WTC11 (cell line): ENCODE measurements around the gene CRAT. TPM values are rescaled to one million over a fixed set of nuclear protein-coding genes. Genes with fewer than 3 reads are reported as not detected.

Experiments used
- ATAC-seq: fragments of 200-7000 bp; cut with Tn5 transposase; 2 replicates; pipeline ENCODE4 v1.10.0; 2021; ENCODE audit warnings: mild to moderate bottlenecking, moderate library complexity
- CTCF ChIA-PET: fragments of 300-600 bp; sonication (Branson Sonifier 250); formaldehyde crosslinking; loops from one replicate; lab custom pipeline; 2021; ENCODE audit warnings: antibody characterized with exemption; lab: Charles Lee
- POLR2A ChIA-PET: fragments of 350-600 bp; sonication (Branson Sonifier 250); formaldehyde crosslinking; loops from one replicate; lab custom pipeline; 2021; ENCODE audit warnings: antibody characterized with exemption; lab: Charles Lee
- DNase-seq: peaks from one replicate; pipeline ENCODE4 v3.0.0; 2021; ENCODE audit warnings: low spot score
- H3K27ac Mint-ChIP-seq: 2 replicates; pipeline ENCODE4 v1.8.0; 2021; ENCODE audit warnings: mixed read lengths
- H3K27me3 Mint-ChIP-seq: 2 replicates; pipeline ENCODE4 v1.8.0; 2021; ENCODE audit warnings: low read depth, mild to moderate bottlenecking, moderate library complexity, mixed read lengths
- H3K36me3 Mint-ChIP-seq: 2 replicates; pipeline ENCODE4 v1.8.0; 2021; ENCODE audit warnings: mixed read lengths
- H3K4me1 Mint-ChIP-seq: 2 replicates; pipeline ENCODE4 v1.8.0; 2022; ENCODE audit warnings: mixed read lengths
- H3K4me3 Mint-ChIP-seq: 2 replicates; pipeline ENCODE4 v1.8.0; 2021; ENCODE audit warnings: mild to moderate bottlenecking, moderate library complexity, mixed read lengths
- H3K9me3 Mint-ChIP-seq: 2 replicates; pipeline ENCODE4 v1.8.0; 2021; ENCODE audit warnings: mixed read lengths
- ATF1 ChIP-seq: sonication (generic); formaldehyde crosslinking; IDR thresholded peaks from 2 replicates; pipeline ENCODE4 v1.8.1; 2023; ENCODE audit warnings: mild to moderate bottlenecking, moderate library complexity, missing genetic modification reagents
- CBFB ChIP-seq: sonication (generic); formaldehyde crosslinking; IDR thresholded peaks from 2 replicates; pipeline ENCODE4 v1.8.1; 2022; ENCODE audit warnings: mild to moderate bottlenecking, low read depth, missing genetic modification reagents
- CTCF ChIP-seq: fragments of 200-600 bp; IDR thresholded peaks from 2 replicates; pipeline ENCODE4 v1.8.0; 2022; ENCODE audit warnings: antibody characterized with exemption
- ETV6 ChIP-seq: sonication (generic); formaldehyde crosslinking; IDR thresholded peaks from 2 replicates; pipeline ENCODE4 v1.8.1; 2022; ENCODE audit warnings: mild to moderate bottlenecking, missing genetic modification reagents
- FOXP1 ChIP-seq: sonication (generic); formaldehyde crosslinking; IDR thresholded peaks from 2 replicates; pipeline ENCODE4 v1.8.0; 2022; ENCODE audit warnings: missing genetic modification reagents, mild to moderate bottlenecking, moderate library complexity, borderline replicate concordance
- GRHL2 ChIP-seq: fragments of 250-450 bp; sonication (Bioruptor Pico); IDR thresholded peaks from 2 replicates; pipeline ENCODE4 v1.8.0; 2022; ENCODE audit warnings: mild to moderate bottlenecking, moderate library complexity; ENCODE audit not compliant: insufficient replicate concordance, severe bottlenecking
- JAZF1 ChIP-seq: fragments of 250-450 bp; sonication (Bioruptor Pico); IDR thresholded peaks from 2 replicates; pipeline ENCODE4 v1.9.0; 2021; ENCODE audit warnings: moderate library complexity, mild to moderate bottlenecking, inconsistent platforms
- KAT7 ChIP-seq: sonication (generic); formaldehyde crosslinking; IDR thresholded peaks from 2 replicates; pipeline ENCODE4 v1.8.1; 2023; ENCODE audit warnings: missing genetic modification reagents, mild to moderate bottlenecking, borderline replicate concordance
- NR1H2 ChIP-seq: sonication (generic); formaldehyde crosslinking; IDR thresholded peaks from 2 replicates; pipeline ENCODE4 v1.9.0; 2021; ENCODE audit warnings: mild to moderate bottlenecking, moderate library complexity, missing genetic modification reagents
- RORB ChIP-seq: fragments of 250-450 bp; sonication (Bioruptor Pico); IDR thresholded peaks from 2 replicates; pipeline ENCODE4 v1.9.0; 2021; ENCODE audit warnings: mild to moderate bottlenecking
- TP53 ChIP-seq: sonication (generic); formaldehyde crosslinking; IDR thresholded peaks from 2 replicates; pipeline ENCODE4 v1.8.1; 2023; ENCODE audit warnings: mild to moderate bottlenecking, missing genetic modification reagents
- USF2 ChIP-seq: sonication (generic); formaldehyde crosslinking; IDR thresholded peaks from 2 replicates; pipeline ENCODE4 v1.8.1; 2023; ENCODE audit warnings: mild to moderate bottlenecking, missing genetic modification reagents, moderate library complexity
- ZBTB21 ChIP-seq: sonication (generic); formaldehyde crosslinking; IDR thresholded peaks from 2 replicates; pipeline ENCODE4 v1.8.1; 2023; ENCODE audit warnings: mild to moderate bottlenecking, missing genetic modification reagents, borderline replicate concordance
- ZNF138 ChIP-seq: sonication (generic); formaldehyde crosslinking; conservative IDR thresholded peaks from 2 replicates; pipeline ENCODE4 v1.8.1; 2022; ENCODE audit warnings: mild to moderate bottlenecking, moderate library complexity, missing genetic modification reagents
- ZNF219 ChIP-seq: sonication (generic); formaldehyde crosslinking; IDR thresholded peaks from 2 replicates; pipeline ENCODE4 v1.8.0; 2023; ENCODE audit warnings: missing genetic modification reagents, mild to moderate bottlenecking, borderline replicate concordance
- ZNF671 ChIP-seq: fragments of 250-450 bp; sonication (Bioruptor Pico); IDR thresholded peaks from 2 replicates; pipeline ENCODE4 v1.8.0; 2021; ENCODE audit warnings: mild to moderate bottlenecking
- total RNA-seq: library from RNA; stranded (reverse); gene quantifications from 3 replicates; pipeline ENCODE4 v1.2.3, GENCODE V29; 2021
- TF ChIP-seq, protein P1 (sequence below): sonication (generic); formaldehyde crosslinking; IDR thresholded peaks from 2 replicates; pipeline ENCODE4 v1.8.1; 2022; ENCODE audit warnings: low read depth, missing genetic modification reagents, borderline replicate concordance
- TF ChIP-seq, protein P2 (sequence below): sonication (generic); formaldehyde crosslinking; IDR thresholded peaks from 2 replicates; pipeline ENCODE4 v1.8.1; 2023; ENCODE audit warnings: mild to moderate bottlenecking, missing genetic modification reagents, moderate library complexity
- TF ChIP-seq, protein P3 (sequence below): sonication (generic); formaldehyde crosslinking; IDR thresholded peaks from 2 replicates; pipeline ENCODE4 v1.8.0; 2022; ENCODE audit warnings: mild to moderate bottlenecking, missing genetic modification reagents

The CRAT gene
- total RNA-seq, 1 experiment from 2014 or later: 17.2 TPM

DNA sequence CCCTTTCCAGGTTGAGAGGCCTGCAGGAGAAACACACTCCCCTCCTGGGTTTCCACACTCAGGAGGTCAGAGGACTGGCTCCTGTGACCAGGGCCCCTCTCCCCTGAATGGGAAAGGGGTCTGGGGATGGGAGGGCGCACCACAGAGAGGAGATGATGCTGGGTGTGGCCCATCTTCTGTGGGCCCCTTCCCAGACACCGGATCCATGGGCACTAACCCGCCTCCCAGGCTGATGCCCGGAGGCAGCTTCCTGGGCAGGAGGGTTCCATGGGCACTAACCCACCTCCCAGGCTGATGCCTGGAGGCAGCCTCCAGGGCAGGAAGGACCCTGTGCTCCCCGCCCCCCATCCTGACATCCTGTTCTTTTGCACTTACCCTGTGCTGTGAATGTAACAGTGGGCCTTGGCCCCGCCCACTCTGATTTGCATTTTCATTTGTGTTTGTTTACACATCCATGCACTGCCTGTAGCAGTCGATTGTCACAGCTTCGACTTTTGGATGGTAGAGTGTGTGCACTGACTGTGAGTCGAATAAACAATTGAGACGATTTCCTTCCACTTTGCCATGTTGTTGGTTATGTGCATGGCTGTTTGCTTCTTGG lies 39.0 kb downstream of the CRAT start (continued):
- peak; percentile 18; the same call in 1 of the 2 replicates for TF ChIP-seq FOXP1 (CRISPR knock-in tag)
- no peak for TF ChIP-seq ETV6 (CRISPR knock-in tag)
- no peak for TF ChIP-seq ZNF219 (CRISPR knock-in tag)
- no peak for TF ChIP-seq JAZF1 (CRISPR knock-in tag)
- TF ChIP-seq ZNF138: no peak

DNA sequence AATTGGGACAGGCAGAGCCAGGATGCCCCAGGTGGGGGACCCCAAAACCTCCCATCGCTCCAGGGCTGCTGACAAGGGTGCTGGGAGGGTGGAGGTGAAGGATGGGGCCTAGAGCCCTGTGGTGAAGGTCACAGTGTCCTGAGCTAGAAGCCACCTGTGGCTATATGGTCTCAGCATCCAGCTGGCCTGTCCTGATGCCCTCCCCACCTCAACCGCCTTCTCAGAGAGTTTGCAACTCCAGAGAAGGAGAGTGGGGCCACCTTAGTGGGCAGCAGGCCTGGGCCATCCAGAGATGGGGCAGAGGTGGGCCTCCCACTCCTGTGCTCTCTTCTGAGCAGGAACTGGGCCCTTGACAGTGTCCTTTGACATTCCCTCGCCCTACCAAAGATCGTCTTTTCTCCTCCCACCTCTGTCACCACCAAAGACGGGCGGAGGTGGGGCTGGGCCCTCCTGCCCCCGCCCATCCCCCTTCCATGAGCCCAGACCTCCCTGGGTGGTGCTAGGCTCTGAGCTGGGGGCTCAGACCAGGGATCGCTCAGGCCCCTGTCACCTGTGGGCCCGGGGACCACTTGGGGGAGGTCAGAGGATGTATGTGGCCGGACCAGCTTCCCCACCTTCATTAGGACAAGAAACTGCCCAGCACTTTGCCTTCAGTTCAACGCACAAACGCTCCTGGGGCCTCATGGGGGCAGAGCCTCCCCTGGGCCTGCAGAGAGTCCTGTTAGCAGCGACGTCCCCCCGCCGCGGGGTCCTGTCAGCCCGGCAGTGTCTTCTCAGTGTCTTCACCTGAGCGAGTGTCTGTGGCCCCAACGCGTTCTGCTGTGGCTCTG lies 39.7 kb downstream of the CRAT start:
- DNase-seq (no peak), ATAC-seq (peak; percentile 7)
- Mint-ChIP-seq H3K4me1 (peaks cover 28% of the 10 kb centered on the region), H3K4me3 (peak overlapping the region; percentile 62), H3K9me3 (no peaks in the 10 kb centered on the region), H3K27ac (peak overlapping the region; percentile 85), H3K27me3 (no peaks in the 10 kb centered on the region), H3K36me3 (peaks cover 12% of the 10 kb centered on the region)
- POLR2A ChIA-PET: interaction anchor here (1.4 kb wide), 1 partner anchor 10 kb away, joined by 5 read pairs; the partner anchor contains the start of gene DOLPP1
- CTCF ChIA-PET: interaction anchor here (0.6 to 2.4 kb wide), 5 partner anchors 9 to 338 kb away, joined by 3 to 10 read pairs (median 4); partner anchors contain the start of genes DOLPP1 and SH3GLB2
- TF ChIP-seq RORB (CRISPR knock-in tag) (no peak), CTCF (no peak), ZBTB21 (CRISPR knock-in tag) (no peak), ZNF671 (CRISPR knock-in tag) (no peak), GRHL2 (no peak), TP53 (CRISPR knock-in tag) (no peak), CBFB (CRISPR knock-in tag) (no peak), USF2 (CRISPR knock-in tag) (no peak), KAT7 (CRISPR knock-in tag) (no peak), NR1H2 (CRISPR knock-in tag) (no peak), ATF1 (CRISPR knock-in tag) (no peak)
- TF ChIP-seq, protein P1, sequence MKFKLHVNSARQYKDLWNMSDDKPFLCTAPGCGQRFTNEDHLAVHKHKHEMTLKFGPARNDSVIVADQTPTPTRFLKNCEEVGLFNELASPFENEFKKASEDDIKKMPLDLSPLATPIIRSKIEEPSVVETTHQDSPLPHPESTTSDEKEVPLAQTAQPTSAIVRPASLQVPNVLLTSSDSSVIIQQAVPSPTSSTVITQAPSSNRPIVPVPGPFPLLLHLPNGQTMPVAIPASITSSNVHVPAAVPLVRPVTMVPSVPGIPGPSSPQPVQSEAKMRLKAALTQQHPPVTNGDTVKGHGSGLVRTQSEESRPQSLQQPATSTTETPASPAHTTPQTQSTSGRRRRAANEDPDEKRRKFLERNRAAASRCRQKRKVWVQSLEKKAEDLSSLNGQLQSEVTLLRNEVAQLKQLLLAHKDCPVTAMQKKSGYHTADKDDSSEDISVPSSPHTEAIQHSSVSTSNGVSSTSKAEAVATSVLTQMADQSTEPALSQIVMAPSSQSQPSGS: no peak
- TF ChIP-seq, protein P2, sequence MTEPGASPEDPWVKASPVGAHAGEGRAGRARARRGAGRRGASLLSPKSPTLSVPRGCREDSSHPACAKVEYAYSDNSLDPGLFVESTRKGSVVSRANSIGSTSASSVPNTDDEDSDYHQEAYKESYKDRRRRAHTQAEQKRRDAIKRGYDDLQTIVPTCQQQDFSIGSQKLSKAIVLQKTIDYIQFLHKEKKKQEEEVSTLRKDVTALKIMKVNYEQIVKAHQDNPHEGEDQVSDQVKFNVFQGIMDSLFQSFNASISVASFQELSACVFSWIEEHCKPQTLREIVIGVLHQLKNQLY: no peak
- TF ChIP-seq, protein P3, sequence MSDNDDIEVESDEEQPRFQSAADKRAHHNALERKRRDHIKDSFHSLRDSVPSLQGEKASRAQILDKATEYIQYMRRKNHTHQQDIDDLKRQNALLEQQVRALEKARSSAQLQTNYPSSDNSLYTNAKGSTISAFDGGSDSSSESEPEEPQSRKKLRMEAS (CRISPR knock-in tag): no peak
